Endothelial cell of umbilical vein (primary cell): ENCODE measurements around the gene FAM193A. TPM values are rescaled to one million over a fixed set of nuclear protein-coding genes. Genes with fewer than 3 reads are reported as not detected.

ENCODE experiments used
- BruUV-seq: library from RNA; stranded (reverse); fragments of 400-500 nt; replicated peaks from 2 replicates; lab custom pipeline; 2021; lab: Mats Ljungman, UMichigan
- CTCF ChIA-PET: fragments of 300-600, 350-600 bp; sonication (Branson Sonifier 250); formaldehyde crosslinking; loops from one replicate; lab custom pipeline; 2021; ENCODE audit warnings: antibody characterized with exemption, inconsistent platforms; lab: Charles Lee
- POLR2A ChIA-PET: fragments of 300-600, 350-600 bp; sonication (Branson Sonifier 250); formaldehyde crosslinking; loops from one replicate; lab custom pipeline; 2021; ENCODE audit warnings: antibody characterized with exemption, inconsistent platforms; lab: Charles Lee
- DNase-seq: peaks from one replicate; pipeline ENCODE4 v3.0.0-alpha.2; 2011; ENCODE audit warnings: low read depth, low spot score
- FAIRE-seq: peaks from 2 replicates; lab custom pipeline; 2011; peaks lifted over from hg19 to GRCh38; lab: Jason Lieb, UNC
- H2AFZ ChIP-seq: 2 replicates; pipeline ENCODE4 v1.6.0; 2012; ENCODE audit warnings: low read depth, low read length, control low read depth, inconsistent platforms
- H3K27ac ChIP-seq: 2 replicates; pipeline ENCODE4 v1.5.1; 2011; ENCODE audit warnings: low read depth, mild to moderate bottlenecking, control low read depth, low read length, moderate library complexity; ENCODE audit not compliant: insufficient read depth
- H3K27me3 ChIP-seq, 2 experiments: 2 replicates each; pipeline versions ENCODE4 v1.6.0 to v1.6.1; 2011; ENCODE audit warnings: low read length in 2 of 2, mixed read lengths in 1 of 2; ENCODE audit not compliant: control insufficient read depth in 2 of 2, insufficient read depth in 2 of 2
- H3K36me3 ChIP-seq, 2 experiments: 2 replicates in 1 of 2; 3 replicates in 1 of 2; pipeline ENCODE4 v1.5.1; 2011; ENCODE audit warnings: low read length in 2 of 2, mild to moderate bottlenecking in 1 of 2, moderate library complexity in 1 of 2; ENCODE audit not compliant: control insufficient read depth in 2 of 2, insufficient read depth in 2 of 2; ENCODE audit errors: extremely low read depth in 1 of 2
- H3K4me1 ChIP-seq: 3 replicates; pipeline ENCODE4 v1.5.1; 2011; ENCODE audit warnings: mild to moderate bottlenecking, low read length; ENCODE audit not compliant: control insufficient read depth, insufficient read depth; ENCODE audit errors: extremely low read depth
- H3K4me2 ChIP-seq: 2 replicates; pipeline ENCODE4 v1.6.1; 2011; ENCODE audit warnings: low read length, control low read depth, mixed read lengths; ENCODE audit not compliant: insufficient read depth
- H3K4me3 ChIP-seq, 3 experiments: fragments of 200-600 bp in 1 of 3; sonication (generic), shearing (Covaris generic) in 1 of 3; replicated peaks in 1 of 3; 2 replicates each; pipeline ENCODE4 v1.5.1; 2011 to 2016; ENCODE audit warnings: control low read depth in 3 of 3, low read length in 3 of 3, mild to moderate bottlenecking in 2 of 3, inconsistent platforms in 1 of 3, low read depth in 1 of 3, moderate library complexity in 1 of 3; ENCODE audit not compliant: insufficient read depth in 1 of 3
- H3K79me2 ChIP-seq: 2 replicates; pipeline ENCODE4 v1.6.0; 2012; ENCODE audit warnings: low read length, inconsistent platforms; ENCODE audit not compliant: control insufficient read depth, insufficient read depth
- H3K9ac ChIP-seq: replicated peaks from 2 replicates; pipeline ENCODE3; 2011; ENCODE audit warnings: low read length, control low read depth; ENCODE audit not compliant: insufficient read depth; ENCODE audit errors: extremely low read depth
- H3K9me1 ChIP-seq: replicated peaks from 3 replicates; pipeline ENCODE4 v1.6.0; 2011; ENCODE audit warnings: mild to moderate bottlenecking, low read length; ENCODE audit not compliant: control insufficient read depth, insufficient read depth; ENCODE audit errors: extremely low read depth
- H3K9me3 ChIP-seq: replicated peaks from 2 replicates; pipeline ENCODE4 v1.5.1; 2012; ENCODE audit warnings: low read length, inconsistent platforms; ENCODE audit not compliant: control insufficient read depth, insufficient read depth
- H4K20me1 ChIP-seq: replicated peaks from 2 replicates; pipeline ENCODE3; 2011; ENCODE audit warnings: mild to moderate bottlenecking, low read length; ENCODE audit not compliant: control insufficient read depth, insufficient read depth; ENCODE audit errors: extremely low read depth
- EZH2 ChIP-seq: IDR thresholded peaks from 2 replicates; pipeline ENCODE4 v1.6.1; 2012; ENCODE audit warnings: borderline replicate concordance, low read depth, mild to moderate bottlenecking, moderate library complexity, low read length, inconsistent platforms; ENCODE audit not compliant: severe bottlenecking
- GATA2 ChIP-seq: IDR thresholded peaks from 2 replicates; pipeline ENCODE4 v1.7.0; 2011; ENCODE audit warnings: low read depth, mild to moderate bottlenecking, moderate library complexity, mixed read lengths, low read length; ENCODE audit not compliant: insufficient read length, insufficient read depth
- JUN ChIP-seq: IDR thresholded peaks from 2 replicates; pipeline ENCODE4 v1.6.1; 2011; ENCODE audit warnings: borderline replicate concordance, low read depth; ENCODE audit not compliant: insufficient read length, insufficient read depth
- dilution Hi-C: fragments of 300-500 bp; cut with MboI; formaldehyde crosslinking; loops from one replicate; pipeline ENCODE4 v1.15.0; 2019; ENCODE audit warnings: low sequenced_read_pairs; ENCODE audit not compliant: extremely low pct_ligation_motif_present
- intact Hi-C: fragments of 100-400 bp; cut with micrococcal nuclease; formaldehyde crosslinking; loops from one replicate; pipeline ENCODE4 v1.10.0; 2022
- polyA plus RNA-seq, 4 experiments: library from polyadenylated mRNA; depleted of rRNA in 3 of 4; stranded (reverse) in 3 of 4; unstranded in 1 of 4; fragments of >200 nt; gene quantifications; 2 replicates each; pipeline versions ENCODE4 v1.2.1 to v1.2.3, GENCODE V29; 2011 to 2012; ENCODE audit warnings: missing spikeins in 1 of 4
- total RNA-seq: library from RNA; stranded (reverse); gene quantifications from 2 replicates; pipeline ENCODE4 v1.2.3, GENCODE V29; 2021
- TF ChIP-seq, protein P1 (sequence below), 2 donors: IDR thresholded peaks; 1 replicate in 1 of 2; 2 replicates in 1 of 2; pipeline ENCODE4 v1.5.1; 2011; ENCODE audit warnings: low read length in 2 of 2, mild to moderate bottlenecking in 2 of 2, moderate library complexity in 2 of 2, control low read depth in 1 of 2, inconsistent platforms in 1 of 2, low read depth in 1 of 2; ENCODE audit not compliant: insufficient read depth in 1 of 2; ENCODE audit errors: extremely low read depth in 1 of 2

FAM193A gene
- total and polyA plus RNA-seq, 2 donors (not counting 3 experiments of a cell fraction or from before 2014, with no cell fraction given), result 12.3 to 32.1 TPM

DNA sequence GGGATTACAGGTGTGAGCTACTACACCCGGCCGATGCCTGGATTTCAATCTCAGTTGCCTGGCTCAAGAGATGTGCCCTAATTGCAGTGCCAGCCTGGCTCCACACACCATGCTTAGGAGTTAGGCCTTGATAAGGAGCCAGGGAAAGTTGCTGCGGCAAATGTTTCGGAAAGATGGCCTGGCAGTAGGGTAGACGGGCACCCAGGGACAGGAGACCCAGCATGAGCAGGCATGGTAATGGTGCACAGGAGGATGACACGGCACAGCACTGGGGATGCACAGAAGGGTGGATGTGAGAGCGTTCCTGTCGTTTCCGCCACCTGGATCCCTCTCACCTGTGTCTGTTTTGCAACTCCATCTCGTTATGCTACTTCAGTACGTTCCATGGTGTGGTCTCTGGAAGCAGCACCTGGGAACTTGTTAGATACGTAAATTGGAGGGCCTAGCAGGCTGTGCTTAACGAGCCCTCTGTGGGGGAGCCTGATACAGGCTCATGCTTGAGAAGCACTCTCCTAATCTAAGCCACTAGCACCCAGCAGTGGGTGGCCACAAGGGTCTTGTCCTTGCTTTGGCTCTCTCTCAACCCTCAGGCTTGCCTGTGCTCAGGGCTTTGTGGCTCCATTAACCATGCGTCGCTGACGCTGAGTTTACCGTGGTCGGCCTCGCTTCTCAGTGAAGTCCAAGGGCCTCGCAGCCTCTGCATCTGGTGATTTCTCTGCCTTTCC lies 47.2 kb upstream of the FAM193A start:
- Histone ChIP-seq H3K4me3 (no peak overlapping the region), H3K79me2 (peaks cover 92% of the 10 kb centered on the region), H3K9me1 (no peaks in the 10 kb centered on the region), H3K27ac (no peak overlapping the region), H3K4me2 (no peak overlapping the region), H2AFZ (no peak overlapping the region), H3K27me3 (no peaks in the 10 kb centered on the region), H3K9ac (no peak overlapping the region), H3K9me3 (no peaks in the 10 kb centered on the region), H4K20me1 (peaks cover 15% of the 10 kb centered on the region), H3K4me1 (peaks cover 39% of the 10 kb centered on the region), H3K36me3 (peaks cover 6 to 10% of the 10 kb centered on the region in 2 experiments)
- FAIRE-seq (no peak), DNase-seq (no peak)
- CTCF ChIA-PET, result interaction anchor here (1.9 kb wide), 1 partner anchor 269 kb away, joined by 9 read pairs; no protein-coding TSS in a partner anchor
- no peak for TF ChIP-seq GATA2
- no peak for TF ChIP-seq JUN
- TF ChIP-seq, protein P1, sequence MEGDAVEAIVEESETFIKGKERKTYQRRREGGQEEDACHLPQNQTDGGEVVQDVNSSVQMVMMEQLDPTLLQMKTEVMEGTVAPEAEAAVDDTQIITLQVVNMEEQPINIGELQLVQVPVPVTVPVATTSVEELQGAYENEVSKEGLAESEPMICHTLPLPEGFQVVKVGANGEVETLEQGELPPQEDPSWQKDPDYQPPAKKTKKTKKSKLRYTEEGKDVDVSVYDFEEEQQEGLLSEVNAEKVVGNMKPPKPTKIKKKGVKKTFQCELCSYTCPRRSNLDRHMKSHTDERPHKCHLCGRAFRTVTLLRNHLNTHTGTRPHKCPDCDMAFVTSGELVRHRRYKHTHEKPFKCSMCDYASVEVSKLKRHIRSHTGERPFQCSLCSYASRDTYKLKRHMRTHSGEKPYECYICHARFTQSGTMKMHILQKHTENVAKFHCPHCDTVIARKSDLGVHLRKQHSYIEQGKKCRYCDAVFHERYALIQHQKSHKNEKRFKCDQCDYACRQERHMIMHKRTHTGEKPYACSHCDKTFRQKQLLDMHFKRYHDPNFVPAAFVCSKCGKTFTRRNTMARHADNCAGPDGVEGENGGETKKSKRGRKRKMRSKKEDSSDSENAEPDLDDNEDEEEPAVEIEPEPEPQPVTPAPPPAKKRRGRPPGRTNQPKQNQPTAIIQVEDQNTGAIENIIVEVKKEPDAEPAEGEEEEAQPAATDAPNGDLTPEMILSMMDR (IDR thresholded peaks at IDR 0.05; ENCODE audit: extremely low read depth in 1 of 2, insufficient read depth in 1 of 2, low read depth in 1 of 2, low read length in 2 of 2), result no peak
- TF ChIP-seq EZH2, result no peak
- no TSS peak for BruUV-seq
- POLR2A ChIA-PET, result no interaction called here
- dilution Hi-C loops (no loop called here), intact Hi-C loops (no loop called here)
